Tibial artery (tissue), 4 donors: ENCODE data around the gene TKT.
A peak's percentile ranks its signal among the peaks of the same experiment; 100 is the strongest.

Source experiments
- DNase-seq, 2 donors: peaks; one replicate each; pipeline ENCODE4 v3.0.0-alpha.2; 2019
- H3K27ac ChIP-seq, 2 donors: fragments of 200-600 bp; sonication (generic) in 1 of 2; 1 replicate in 1 of 2; 2 replicates in 1 of 2; pipeline ENCODE4 v1.5.1; 2018 to 2019; ENCODE audit warnings: mild to moderate bottlenecking in 1 of 2
- H3K27me3 ChIP-seq, 2 donors: fragments of 200-600 bp; sonication (generic) in 1 of 2; one replicate each; pipeline versions ENCODE4 v1.5.1 to v1.6.0; 2016 to 2019
- H3K36me3 ChIP-seq, 3 donors: fragments of 200-600 bp; sonication (generic) in 2 of 3; one replicate each; pipeline ENCODE4 v1.5.1; 2016 to 2019; ENCODE audit warnings: mild to moderate bottlenecking in 2 of 3
- H3K4me1 ChIP-seq, 4 donors: fragments of 200-600 bp; sonication (generic) in 2 of 4; 1 replicate in 3 of 4; 2 replicates in 1 of 4; pipeline ENCODE4 v1.5.1; 2016 to 2019
- H3K4me3 ChIP-seq, 2 donors: fragments of 200-600 bp; sonication (generic) in 1 of 2; 1 replicate in 1 of 2; 2 replicates in 1 of 2; pipeline ENCODE4 v1.5.1; 2018 to 2019; ENCODE audit warnings: mild to moderate bottlenecking in 2 of 2
- H3K9me3 ChIP-seq, 3 donors: fragments of 200-600 bp; sonication (generic) in 1 of 3; one replicate each; pipeline ENCODE4 v1.5.1; 2016 to 2019
- CTCF ChIP-seq, 2 experiments: fragments of 200-600 bp in 1 of 2; fragments of 450-650 bp in 1 of 2; IDR thresholded peaks; one replicate each; pipeline ENCODE4 v1.5.1; 2017 to 2019; ENCODE audit warnings: antibody characterized with exemption in 2 of 2, mild to moderate bottlenecking in 1 of 2, moderate library complexity in 1 of 2
- intact Hi-C: fragments of 100-400 bp; cut with DNase I; formaldehyde crosslinking; loops from one replicate; pipeline ENCODE4 v1.15.0; 2023; ENCODE audit warnings: low total_unique reads

The TKT gene

GRCh38 chr3:53180305-53181023 lies 75.4 kb downstream of the TKT start:
- no peaks in the 10 kb centered on the region for H3K27me3 ChIP-seq
- H3K9me3 ChIP-seq: no peaks in the 10 kb centered on the region
- peaks cover 0 to 4% (median 0%) of the 10 kb centered on the region in 4 donors for H3K4me1 ChIP-seq
- H3K4me3 ChIP-seq: no peak overlapping the region
- TF ChIP-seq CTCF (IDR thresholded peaks at IDR 0.05): no peak
- H3K36me3 ChIP-seq: peaks cover 62 to 81% (median 69%) of the 10 kb centered on the region in 3 donors
- intact Hi-C loops: no loop called here
- peak in 1 of 2 donors; percentile 46 for DNase-seq
- no peak overlapping the region for H3K27ac ChIP-seq

GRCh38 chr3:53179580-53179979 lies 76.2 kb downstream of the TKT start:
- Histone ChIP-seq H3K4me1 (peaks cover 0 to 4% (median 0%) of the 10 kb centered on the region in 4 donors), H3K36me3 (peaks cover 53 to 81% (median 60%) of the 10 kb centered on the region in 3 donors), H3K9me3 (no peaks in the 10 kb centered on the region), H3K4me3 (no peak overlapping the region), H3K27ac (no peak overlapping the region), H3K27me3 (no peaks in the 10 kb centered on the region)
- TF ChIP-seq CTCF (IDR thresholded peaks at IDR 0.05): no peak
- DNase-seq: no peak
- intact Hi-C loops: no loop called here

GRCh38 chr3:53178246-53178645 lies 77.6 kb downstream of the TKT start:
- Histone ChIP-seq H3K36me3 (peaks cover 46 to 77% (median 52%) of the 10 kb centered on the region in 3 donors), H3K9me3 (no peaks in the 10 kb centered on the region), H3K27me3 (no peaks in the 10 kb centered on the region), H3K27ac (no peak overlapping the region), H3K4me3 (no peak overlapping the region), H3K4me1 (peaks cover 0 to 4% (median 0%) of the 10 kb centered on the region in 4 donors)
- intact Hi-C loops: no loop called here
- no peak for TF ChIP-seq CTCF (IDR thresholded peaks at IDR 0.05)
- no peak for DNase-seq

GRCh38 chr3:53175613-53176540 lies 79.9 kb downstream of the TKT start:
- H3K4me1 ChIP-seq: peaks cover 0 to 13% (median 3%) of the 10 kb centered on the region in 4 donors

More at GRCh38 chr3:53175613-53176540, 79.9 kb downstream of the TKT start:
- H3K27me3 ChIP-seq: no peaks in the 10 kb centered on the region
- no peak for TF ChIP-seq CTCF (IDR thresholded peaks at IDR 0.05)
- no peak for DNase-seq
- intact Hi-C loops: no loop called here
- H3K36me3 ChIP-seq: peaks cover 26 to 65% (median 28%) of the 10 kb centered on the region in 3 donors
- H3K9me3 ChIP-seq: no peaks in the 10 kb centered on the region
- H3K4me3 ChIP-seq: no peak overlapping the region
- no peak overlapping the region for H3K27ac ChIP-seq
